NOMO-1 (cell line): ENCODE data around the gene ELOVL5.

ENCODE experiments used
- DNase-seq, 2 experiments: peaks; one replicate each; lab custom pipeline; 2025; ENCODE audit not compliant: unreplicated experiment in 2 of 2; lab: John Stamatoyannopoulos, UW

ELOVL5 gene

GRCh38 chr6:53281518-53282215, 67.1 kb downstream of the ELOVL5 start:
- DNase-seq: no peak

GRCh38 chr6:53280207-53280606, 68.5 kb downstream of the ELOVL5 start:
- peak; percentile 39 to 58 for DNase-seq

- no peak for DNase-seq
These were observed 69.5 kb downstream of the ELOVL5 start for GRCh38 chr6:53279293-53279692.

GRCh38 chr6:53273370-53273769, 75.4 kb downstream of the ELOVL5 start:
- DNase-seq: no peak

- DNase-seq: no peak
These were observed 78.9 kb downstream of the ELOVL5 start for GRCh38 chr6:53269827-53270226.

GRCh38 chr6:53268858-53269608, 79.7 kb downstream of the ELOVL5 start:
- DNase-seq: no peak

- DNase-seq: no peak
These were observed 82.1 kb downstream of the ELOVL5 start for GRCh38 chr6:53266553-53267090.

GRCh38 chr6:53264915-53265607, 83.7 kb downstream of the ELOVL5 start:
- DNase-seq: peak in 1 of 2 experiments; percentile 34

GRCh38 chr6:53264337-53264736, 84.4 kb downstream of the ELOVL5 start:
- DNase-seq: no peak

GRCh38 chr6:53263917-53264316, 84.8 kb downstream of the ELOVL5 start:
- no peak for DNase-seq

GRCh38 chr6:53259860-53260580, 88.7 kb downstream of the ELOVL5 start:
- no peak for DNase-seq

- DNase-seq: no peak
These were observed 90.0 kb downstream of the ELOVL5 start for GRCh38 chr6:53258774-53259155.

GRCh38 chr6:53258076-53258773, 90.5 kb downstream of the ELOVL5 start:
- DNase-seq: no peak

- DNase-seq: no peak
These were observed 91.2 kb downstream of the ELOVL5 start for GRCh38 chr6:53257533-53257932.

GRCh38 chr6:53257001-53257400, 91.7 kb downstream of the ELOVL5 start:
- no peak for DNase-seq

GRCh38 chr6:53252177-53252692, 96.5 kb downstream of the ELOVL5 start:
- no peak for DNase-seq

- DNase-seq: no peak
These were observed 97.6 kb downstream of the ELOVL5 start for GRCh38 chr6:53251033-53251672.

- no peak for DNase-seq
These were observed 98.3 kb downstream of the ELOVL5 start for GRCh38 chr6:53250176-53251032.

GRCh38 chr6:53246924-53247323, 101.8 kb downstream of the ELOVL5 start:
- no peak for DNase-seq
